HG03095 (cell line): ENCODE results near the gene KCNN2.

ENCODE experiments used
- ATAC-seq: cut with Tn5 transposase; IDR thresholded peaks from one replicate; pipeline ENCODE4 v1.9.1; 2021; ENCODE audit warnings: moderate library complexity; ENCODE audit not compliant: unreplicated experiment

The KCNN2 gene

DNA sequence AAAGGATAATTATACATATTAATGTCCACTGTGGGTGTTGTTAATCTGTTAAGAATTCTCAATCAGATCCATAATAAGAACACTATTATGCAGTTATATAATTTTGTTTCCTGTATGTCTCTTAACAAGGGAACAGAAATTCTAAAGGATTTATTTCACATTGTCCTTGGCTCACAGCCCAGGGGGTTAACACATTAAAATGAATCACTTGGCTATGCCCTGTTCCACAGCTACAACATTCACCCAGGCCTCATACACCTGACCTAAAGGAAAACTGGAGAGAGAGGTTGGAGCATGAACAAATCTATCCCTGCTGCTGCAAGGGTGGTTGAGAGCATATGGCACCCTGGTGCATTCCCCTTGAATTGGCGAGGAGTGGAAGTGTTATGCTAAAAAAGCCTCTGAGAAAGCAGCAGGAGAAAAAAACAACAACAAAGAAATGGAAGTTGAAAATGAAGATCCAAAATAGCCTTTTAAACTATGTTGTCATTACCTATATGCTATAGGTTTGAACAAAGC, 116.0 kb downstream of the KCNN2 start:
- no peak for ATAC-seq

GRCh38 chr5:114500756-114501155, 138.9 kb downstream of the KCNN2 start:
- ATAC-seq: no peak

GRCh38 chr5:114504560-114504959, 142.7 kb downstream of the KCNN2 start:
- ATAC-seq: no peak

- no peak for ATAC-seq
Measured at GRCh38 chr5:114524221-114524620, 162.4 kb downstream of the KCNN2 start.

DNA sequence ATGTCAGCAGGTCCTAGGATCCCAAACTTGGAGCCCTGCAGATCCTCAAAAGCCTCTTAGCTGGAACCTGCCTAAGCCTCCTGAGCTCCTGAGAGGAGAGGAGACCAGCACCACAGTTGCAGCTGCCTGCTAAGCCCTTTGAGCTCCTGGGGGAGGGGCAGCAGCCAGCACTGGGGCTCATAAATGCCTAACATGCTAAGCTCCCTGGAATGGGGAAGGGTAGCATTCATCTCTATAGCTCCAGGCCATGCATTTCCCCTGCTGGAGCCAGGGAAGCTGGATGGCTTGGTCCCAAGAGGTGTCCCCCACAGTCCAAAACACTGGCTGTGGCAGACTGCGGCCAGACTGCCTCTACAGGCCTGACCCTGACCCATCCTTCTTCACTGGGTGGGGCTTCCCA, 182.7 kb downstream of the KCNN2 start:
- no peak for ATAC-seq
